HG03103 (cell line): ENCODE results near the gene C1QTNF2.
"Not testable (repeated sequence)": the region's sequence is repeated elsewhere in the genome, so short reads cannot be mapped to it uniquely, and the experiment has no call there.

Source experiments
- ATAC-seq: cut with Tn5 transposase; IDR thresholded peaks from one replicate; pipeline ENCODE4 v1.9.1; 2021; ENCODE audit warnings: low read depth; ENCODE audit not compliant: unreplicated experiment

C1QTNF2 gene

DNA sequence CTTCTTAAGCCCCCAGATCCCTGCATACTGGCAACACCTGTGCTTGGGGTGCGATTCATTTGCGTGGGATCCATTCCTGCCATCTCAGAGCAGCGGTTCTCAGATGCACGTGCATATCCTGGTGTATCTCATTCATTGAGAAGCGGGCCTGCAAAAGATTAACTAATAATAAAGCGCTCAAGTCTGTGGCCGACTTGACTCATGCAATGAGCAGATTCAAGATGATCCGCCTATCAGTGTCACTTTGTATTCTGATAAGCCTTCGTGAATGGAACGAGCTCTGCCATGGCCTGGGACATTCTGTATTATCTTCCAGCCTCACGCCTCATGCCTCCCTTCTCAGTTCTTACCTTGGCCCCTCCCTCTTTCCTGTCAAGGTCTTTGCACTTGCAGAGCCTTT lies 22.3 kb downstream of the C1QTNF2 start:
- no peak for ATAC-seq

DNA sequence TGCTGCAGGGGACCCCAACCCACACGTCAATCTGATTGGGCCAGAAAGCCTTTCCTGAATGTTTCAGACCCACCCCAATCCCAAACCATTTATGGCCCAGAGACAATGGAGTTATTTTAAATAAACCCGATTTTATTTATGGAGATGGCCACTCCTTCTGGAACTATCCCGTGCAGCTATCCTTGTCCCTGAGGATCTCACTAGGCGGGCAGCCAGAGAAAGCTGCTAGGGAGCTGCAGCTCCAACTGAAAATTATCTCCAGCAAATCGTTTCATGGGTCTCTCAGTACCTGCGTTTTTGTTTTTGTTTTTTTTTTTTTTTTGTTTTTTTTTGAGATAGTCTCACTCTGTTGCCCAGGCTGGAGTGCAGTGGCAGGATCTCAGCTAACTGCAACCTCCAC lies 23.0 kb downstream of the C1QTNF2 start:
- no peak for ATAC-seq

DNA sequence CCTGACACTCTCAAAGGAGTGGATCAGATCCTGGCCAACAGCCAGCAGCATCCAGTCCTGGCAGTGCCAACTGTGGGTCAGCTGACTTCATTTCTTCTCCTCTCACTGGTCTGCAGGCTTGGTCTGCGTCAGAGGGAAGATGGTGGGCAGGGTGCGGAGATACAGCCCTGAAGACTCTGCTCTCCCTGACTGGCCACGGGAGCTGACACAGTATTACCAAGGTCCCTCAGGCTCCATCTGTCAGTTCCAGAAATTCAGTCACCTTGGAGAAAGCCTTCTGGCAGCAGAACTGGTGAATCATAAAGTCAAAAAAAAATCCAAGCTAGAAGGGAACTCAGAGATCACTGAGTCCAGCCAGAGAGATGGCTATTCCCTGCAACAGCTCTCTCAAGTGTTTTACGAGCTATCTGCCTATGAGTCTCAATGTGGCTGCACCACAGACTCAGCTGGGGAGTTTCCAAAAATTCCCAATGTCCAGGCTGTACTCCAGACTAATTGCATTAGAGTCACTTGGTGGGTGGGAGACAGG lies 27.9 kb downstream of the C1QTNF2 start:
- no peak for ATAC-seq

DNA sequence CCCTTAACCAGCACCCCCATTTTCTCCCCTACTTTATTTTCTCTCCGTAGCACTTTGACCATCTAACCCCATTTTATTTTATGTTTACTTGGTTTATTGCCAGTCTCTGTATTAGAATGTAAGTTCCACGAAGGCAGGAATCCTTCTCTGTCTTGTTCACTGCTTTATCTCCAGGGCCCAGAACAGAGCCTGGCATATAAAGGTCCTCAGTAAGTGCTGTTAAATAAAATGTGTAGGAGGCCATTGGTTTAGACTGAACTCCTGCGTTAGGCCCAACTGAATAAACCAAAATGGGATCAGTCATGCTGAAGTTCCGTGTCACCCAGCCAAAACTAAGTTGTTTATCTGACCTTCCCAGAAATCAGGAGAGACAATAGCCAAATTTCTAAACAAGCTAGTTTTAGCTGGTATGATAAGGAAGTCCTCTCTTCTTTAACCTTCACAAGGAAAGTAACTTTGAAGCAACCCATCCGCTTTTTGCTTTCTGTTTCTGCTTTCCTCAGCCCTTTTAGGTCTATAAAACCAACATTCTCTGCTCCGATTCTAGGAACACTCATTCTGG lies 29.0 kb downstream of the C1QTNF2 start:
- ATAC-seq, result no peak

DNA sequence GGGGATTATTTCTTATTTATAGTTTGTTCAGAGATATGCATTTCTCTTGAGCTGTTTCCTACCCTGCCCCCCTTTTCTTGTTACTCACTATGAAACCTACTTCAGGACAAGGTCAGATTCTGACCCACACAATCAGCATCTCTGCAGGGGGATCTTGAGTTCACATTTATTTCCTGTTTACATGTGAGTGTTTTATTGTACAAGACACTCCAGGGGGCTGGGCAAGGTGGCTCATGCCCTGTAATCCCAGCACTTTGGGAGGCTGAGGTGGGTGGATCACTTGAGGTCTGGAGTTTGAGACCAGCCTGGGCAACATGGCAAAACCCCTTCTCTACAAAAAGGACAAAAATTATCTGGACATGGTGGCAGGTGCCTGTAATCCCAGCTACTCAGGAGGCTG lies 29.9 kb downstream of the C1QTNF2 start:
- not testable (repeated sequence) for ATAC-seq

DNA sequence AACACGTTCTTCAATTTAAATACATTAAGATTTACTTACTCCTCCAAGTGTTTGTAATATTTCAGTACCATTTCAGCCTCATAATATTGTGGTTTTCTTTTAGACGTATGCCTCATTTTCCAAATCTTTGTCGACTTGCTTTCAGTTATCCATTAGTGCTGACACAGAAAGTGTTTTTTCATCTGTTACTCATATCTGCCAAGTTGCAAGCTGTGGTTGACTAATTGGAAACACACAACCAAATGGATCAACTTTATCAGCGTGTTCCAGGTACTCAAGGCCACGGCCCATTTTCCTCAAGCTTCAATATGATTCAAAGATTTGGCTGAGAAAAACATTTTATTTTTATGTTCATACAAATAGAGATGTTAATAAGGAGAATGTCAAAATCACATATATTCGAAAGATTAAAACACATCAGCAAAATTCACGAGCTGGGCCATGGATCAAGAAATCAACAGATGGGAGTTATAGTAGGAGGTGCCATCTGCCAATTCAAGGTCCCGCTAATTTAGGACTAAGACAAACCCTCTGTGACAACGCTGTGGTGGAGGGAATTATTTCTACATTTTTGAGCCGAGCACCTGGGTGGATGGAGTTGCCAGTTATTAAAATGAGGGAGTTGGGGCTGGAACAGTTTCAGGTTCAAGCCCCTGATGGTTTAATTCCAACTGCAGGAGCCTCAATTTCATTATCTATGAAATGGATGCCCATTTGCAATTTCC lies 30.9 kb downstream of the C1QTNF2 start:
- ATAC-seq, result no peak

DNA sequence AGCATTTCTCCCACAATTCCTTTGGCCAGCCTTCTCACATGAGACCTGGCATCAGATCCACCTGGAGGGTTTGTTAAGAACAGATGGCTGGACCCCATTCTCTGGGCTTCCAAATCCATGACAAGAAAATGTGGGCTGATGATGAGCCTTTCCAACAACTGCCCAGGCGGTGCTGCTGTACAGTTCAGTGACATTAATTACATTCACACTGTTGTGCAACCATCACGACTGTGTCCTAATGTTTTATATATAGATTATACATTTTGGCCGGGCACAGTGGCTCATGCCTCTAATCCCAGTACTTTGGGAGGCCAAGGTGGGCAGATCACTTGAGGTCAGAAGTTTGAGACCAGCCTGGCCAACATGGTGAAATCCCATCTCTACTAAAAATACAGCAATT lies 35.7 kb downstream of the C1QTNF2 start:
- not testable (repeated sequence) for ATAC-seq

DNA sequence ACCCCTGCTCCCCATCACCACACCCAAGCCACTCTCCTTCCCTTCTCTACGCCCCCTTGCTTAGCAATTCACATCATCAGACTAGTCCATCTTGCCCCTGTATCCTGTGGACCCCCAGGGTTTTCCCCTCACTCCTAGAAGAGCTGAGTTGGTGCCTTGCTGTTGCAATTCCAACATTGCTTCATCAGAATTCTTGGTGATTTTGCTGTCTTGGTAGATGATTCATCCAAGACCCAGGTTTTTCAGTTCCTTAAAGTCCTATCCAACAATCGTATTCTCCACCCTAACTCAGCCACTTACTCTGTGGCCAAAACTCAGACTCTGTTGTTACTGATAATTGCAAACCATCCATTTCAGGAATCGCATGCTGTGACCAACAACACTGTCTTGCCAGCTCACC lies 36.7 kb downstream of the C1QTNF2 start:
- no peak for ATAC-seq

DNA sequence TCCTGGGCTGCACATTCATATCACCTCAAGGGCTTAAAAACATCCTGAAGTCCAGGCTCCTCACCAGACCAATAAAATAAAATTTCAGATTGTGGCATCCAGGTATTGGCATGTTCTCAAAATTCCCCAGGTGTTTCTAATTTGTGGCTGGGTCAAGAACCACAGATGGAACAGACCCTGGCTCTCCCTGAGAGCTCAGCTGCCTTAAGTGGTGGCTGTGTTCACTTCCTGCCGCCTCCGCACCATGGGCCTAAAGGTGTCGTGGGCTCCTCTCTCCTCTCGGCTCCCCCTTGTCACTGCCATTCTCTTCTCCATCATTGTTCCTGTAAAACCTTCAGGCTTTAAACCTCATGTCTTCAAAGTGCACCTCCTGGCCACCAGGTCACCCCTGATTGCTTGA lies 40.2 kb downstream of the C1QTNF2 start:
- ATAC-seq, result no peak

DNA sequence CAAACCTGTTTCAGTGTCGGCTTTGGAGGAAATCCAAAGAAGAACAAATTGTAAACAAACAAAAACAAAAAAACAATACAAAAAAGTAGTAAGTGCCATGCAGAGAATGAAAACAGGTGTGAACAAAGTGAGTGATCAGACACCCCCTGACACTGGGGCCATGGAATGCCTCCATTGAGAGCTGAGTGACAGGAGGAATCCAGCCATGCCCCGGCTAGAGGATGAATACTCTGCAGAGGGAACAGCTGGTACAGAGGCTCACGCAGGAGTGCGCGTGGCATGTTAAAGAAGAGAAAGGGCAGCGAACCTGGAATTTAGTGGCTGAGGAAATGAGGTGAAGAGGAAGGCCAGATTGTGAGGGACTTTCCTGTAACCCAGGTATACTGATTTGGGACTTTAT lies 42.6 kb downstream of the C1QTNF2 start:
- ATAC-seq, result no peak

DNA sequence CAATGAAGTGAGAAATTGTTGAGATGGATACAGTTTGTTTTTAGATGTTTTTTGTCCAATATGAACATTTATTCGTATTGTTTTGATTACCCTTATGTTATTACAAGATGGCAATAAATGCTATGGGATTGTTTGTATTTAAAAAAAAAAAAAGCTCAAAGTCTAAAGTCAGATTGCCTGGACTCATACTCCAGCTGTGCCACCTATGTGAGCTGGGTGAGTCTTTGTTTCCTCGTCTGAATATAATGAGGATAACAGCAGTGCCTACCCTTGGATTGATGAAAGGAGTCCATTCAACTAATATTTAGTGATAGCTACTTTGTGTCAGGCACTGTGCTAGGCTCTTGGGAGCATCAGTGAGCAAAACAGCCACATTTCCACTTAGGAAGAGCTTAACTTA lies 43.4 kb downstream of the C1QTNF2 start:
- no peak for ATAC-seq

DNA sequence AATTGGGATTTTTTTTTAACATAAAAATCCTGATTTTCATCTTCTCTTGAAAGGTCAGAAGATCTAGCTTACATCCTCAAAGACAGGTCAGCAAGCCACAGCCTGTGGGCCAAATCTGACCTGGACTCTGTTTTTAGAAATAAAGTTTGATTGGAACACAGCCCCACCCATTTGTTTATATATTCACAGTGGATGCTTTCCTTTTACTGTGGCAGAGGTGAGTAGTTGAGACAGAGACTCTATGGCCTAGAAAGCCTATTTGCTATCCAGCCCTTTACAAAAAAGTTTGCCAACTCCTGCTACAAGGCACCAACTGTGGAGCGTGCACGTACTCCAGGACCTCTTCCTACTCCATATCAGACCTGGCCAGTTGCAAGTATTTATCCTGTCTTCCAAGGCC lies 44.7 kb downstream of the C1QTNF2 start:
- no peak for ATAC-seq

DNA sequence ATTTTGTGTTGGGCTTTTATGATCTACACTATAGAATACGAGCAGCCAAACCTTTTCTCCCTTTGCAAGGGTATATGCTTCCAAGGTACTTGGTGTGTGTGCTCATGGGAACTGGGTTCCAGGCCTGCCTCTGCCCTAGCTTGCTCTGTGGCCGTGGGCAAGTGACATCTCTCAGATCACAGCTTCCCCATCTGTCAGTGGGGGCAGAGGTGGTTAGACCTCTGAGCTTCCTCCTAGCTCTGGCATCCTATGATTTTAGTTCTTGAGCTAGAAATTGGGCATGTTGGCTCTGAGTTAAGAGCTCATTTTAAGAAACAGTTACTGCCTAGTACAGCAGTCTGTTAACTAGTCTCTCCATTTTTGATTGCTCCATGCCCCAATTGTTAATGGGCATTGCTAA lies 45.5 kb downstream of the C1QTNF2 start:
- no peak for ATAC-seq

DNA sequence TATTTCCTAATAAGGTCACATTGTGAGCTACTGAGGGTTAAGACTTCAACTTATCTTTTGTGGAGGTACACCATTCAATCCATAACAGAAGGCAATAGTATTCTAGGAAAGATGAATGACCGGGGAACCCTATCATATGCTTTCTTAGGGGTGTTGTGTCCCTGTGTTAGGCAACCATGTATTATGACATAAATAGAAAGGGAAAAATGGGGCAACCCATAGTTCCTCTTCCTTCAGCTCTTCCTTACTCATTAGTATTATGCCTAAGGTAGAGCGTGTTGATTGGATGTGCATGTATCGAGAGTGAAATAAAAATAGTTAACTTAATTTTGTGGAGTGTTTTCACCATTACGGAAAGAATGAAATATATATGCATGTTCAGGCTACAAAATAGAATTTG lies 52.0 kb downstream of the C1QTNF2 start:
- no peak for ATAC-seq

DNA sequence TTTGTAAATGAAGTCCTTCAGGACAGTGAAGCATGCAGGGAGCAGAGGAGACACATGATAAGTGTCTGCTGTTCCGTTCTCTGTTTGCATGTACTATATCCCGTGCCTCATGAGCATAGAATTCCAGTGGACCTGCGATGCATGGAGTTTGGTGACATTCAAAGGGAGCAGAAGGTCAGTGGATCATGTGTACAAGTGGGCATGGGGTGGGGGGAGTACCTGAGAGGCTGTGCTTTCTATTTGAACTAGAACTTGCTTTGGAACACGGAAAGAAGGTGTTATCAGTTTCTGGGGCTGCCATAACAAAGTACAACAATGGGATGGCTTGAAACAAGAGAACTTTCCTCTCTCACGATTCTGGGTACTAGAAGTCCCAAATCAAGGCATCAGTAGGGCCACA lies 53.0 kb downstream of the C1QTNF2 start:
- ATAC-seq, result no peak

DNA sequence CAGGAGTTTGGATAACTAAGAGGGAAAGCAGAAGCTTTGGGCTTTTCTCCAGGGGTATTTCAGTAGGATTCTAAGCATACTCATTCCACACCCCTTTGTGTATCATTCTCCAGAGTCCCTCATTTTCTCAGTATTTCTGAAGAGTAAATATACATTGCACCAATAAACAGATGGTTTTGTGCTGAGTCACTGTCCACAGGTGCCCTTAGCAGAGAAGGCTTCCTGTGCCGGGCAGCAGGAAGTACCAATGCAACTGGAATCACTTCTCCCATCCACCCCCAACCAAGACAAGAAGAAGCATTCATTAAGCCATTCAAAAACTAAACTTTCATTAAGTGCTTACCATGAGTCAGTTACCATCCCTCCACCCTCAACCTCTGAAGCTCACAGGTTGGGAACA lies 54.5 kb downstream of the C1QTNF2 start:
- no peak for ATAC-seq

DNA sequence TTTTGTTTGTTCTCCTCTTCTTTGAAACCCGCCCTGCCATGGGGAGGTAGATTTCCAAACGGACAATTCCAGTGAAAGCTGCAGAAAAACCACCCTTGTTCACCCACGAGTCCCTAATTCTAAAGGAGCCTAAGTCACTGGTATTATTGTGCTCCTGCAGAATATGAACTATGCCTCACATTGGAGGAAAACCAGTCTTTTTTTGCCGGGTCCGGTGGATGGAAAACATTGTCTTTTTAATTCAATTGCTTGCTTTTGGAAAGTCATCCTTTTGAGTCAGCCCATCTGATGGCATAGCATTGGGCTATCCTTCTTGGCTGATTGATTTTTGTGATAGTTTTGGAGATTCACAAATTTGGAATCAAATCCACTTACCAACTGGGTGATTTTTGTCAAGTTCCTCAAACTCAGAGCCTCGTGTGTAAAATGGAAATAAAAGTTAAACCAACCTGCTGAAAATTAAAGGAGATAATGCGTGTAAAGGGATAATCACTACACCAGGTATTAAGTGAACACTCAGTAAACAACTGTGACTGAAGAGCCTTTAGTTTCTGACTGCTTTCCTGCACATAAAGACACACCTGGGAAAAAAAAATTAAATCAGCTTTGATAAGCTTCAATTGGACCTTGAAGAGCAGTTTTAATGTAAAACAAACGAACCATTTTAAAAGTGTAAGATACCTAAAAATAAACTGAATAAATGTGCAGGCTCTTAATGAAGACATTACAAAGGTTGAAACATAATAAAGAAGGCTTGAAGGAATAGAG lies 57.3 kb downstream of the C1QTNF2 start:
- no peak for ATAC-seq

DNA sequence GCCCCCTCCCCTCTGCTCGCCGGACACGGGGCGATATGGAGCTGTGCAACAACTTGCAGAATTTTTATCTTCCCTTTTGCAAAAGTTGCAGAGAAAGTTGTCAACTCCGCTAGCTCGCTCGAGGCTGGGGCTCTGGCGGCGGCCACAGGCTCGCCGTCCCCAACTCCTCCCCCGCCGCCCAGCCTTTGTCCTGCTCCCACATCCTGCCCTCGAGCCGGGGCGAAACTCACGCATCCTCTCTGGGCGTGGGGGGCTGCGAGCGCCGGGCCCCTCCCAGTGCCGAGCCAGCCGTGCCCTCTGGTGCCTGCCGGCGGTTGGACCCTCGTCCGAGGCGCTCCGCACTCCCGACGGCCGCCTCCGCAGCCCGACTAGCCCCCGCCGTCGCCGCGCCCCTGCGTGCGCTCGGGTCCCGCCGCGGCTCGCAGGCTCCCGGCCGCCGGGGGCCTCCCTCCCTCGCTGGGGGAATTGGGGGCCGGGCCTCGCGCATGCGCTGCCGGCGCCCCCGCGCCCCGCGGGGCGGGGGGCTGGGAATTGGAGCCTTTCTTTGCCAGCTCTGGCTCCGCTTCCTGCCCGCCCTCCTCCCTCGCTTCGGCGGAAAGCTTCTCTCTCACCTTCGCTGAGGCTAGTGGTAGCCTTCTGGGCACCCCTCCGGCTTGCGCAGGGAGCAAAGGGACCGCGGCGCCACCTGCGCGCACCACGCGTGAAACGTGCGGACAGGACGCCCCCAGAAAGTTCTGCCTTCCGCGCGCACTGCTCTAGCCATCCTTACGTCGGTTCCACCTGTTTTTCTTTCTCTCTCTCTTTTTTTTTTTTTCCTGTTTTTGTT lies 58.1 kb downstream of the C1QTNF2 start, which contains the start of gene CCNJL:
CCNJL (minus strand) TSS at position 431 of the 826 bp plus-strand sequence. CDS start 641 bp downstream, outside the sequence.
- no peak for ATAC-seq

DNA sequence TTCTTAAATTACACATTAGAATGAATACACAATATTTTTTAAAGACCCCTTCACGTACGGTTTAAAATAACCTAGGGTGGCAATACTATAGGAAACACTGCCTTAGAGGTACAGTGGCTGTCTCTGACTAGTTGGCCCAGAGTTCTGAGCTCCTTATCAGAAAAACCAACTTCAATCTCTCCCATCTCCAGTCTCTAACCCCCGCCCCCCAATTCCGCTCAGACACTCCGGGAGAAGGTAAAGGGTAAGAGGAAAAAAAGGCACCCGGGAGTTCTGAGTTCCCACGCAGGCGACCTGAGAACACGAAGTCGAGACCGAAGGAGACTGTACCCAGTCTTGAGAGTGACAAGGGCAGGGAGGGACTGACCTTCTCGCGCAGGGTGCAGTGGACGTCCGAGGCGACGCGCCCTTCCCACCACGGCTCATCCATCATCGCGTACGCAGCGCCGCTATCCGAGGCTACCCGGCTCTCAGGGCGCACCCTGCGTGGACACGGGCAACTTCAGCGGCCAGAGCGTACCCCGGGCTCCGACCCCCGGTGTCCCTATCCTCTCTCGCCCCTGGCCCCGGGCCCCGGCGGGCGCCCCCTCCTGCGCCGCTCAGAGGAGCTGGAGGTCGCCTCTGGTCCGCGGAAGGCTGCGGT lies 58.8 kb downstream of the C1QTNF2 start:
- no peak for ATAC-seq
